Stimulated activated effector memory CD8-positive, alpha-beta T cell treated with anti-CD3 and anti-CD28 coated beads, Interleukin-12 subunit alpha, Interleukin-12 subunit beta, amount 100 ng/mL, for 72 hours (primary cell): Measurements from ENCODE around the gene LIMS2.
A peak's percentile ranks its signal among the peaks of the same experiment; 100 is the strongest.

ENCODE experiments used
- ATAC-seq: fragments of 150-1000 bp; cut with Tn5 transposase; 2 replicates; pipeline ENCODE4 v1.10.0; 2021
- DNase-seq, 2 donors: peaks; one replicate each; pipeline ENCODE4 v3.0.0; 2021 to 2022; ENCODE audit warnings: low spot score in 2 of 2
- H3K27ac Mint-ChIP-seq: one replicate; pipeline ENCODE4 v1.8.0; 2022; ENCODE audit warnings: mild to moderate bottlenecking, mixed read lengths
- H3K36me3 Mint-ChIP-seq: one replicate; pipeline ENCODE4 v1.8.0; 2022; ENCODE audit warnings: mild to moderate bottlenecking, mixed read lengths
- H3K4me1 Mint-ChIP-seq: one replicate; pipeline ENCODE4 v1.8.0; 2022; ENCODE audit warnings: mixed read lengths
- H3K4me3 Mint-ChIP-seq: one replicate; pipeline ENCODE4 v1.8.0; 2022; ENCODE audit warnings: mild to moderate bottlenecking, mixed read lengths
- H3K9me3 Mint-ChIP-seq: one replicate; pipeline ENCODE4 v1.8.0; 2022; ENCODE audit warnings: mixed read lengths

Gene LIMS2

DNA sequence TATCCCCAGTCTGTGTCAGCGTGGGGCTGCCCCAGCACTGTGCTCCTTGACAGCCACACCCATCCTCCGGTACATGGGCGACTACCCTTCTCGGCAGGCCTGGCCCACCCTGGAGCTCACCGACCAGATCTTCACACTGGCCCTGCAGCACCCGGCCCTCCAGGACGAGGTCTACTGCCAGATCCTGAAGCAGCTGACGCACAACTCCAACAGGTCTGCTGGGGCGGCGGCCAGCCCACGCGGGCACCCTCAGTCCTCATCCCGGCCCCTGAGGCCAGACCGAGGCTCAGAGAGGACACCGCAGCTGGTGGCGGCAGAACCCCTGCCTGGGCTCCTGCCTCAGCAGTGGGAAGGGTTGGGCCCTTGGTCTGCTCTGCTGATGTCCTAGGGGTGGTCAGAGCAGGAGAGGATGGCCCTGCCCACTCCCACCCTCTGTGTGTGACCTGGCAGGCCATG lies 43.8 kb downstream of the LIMS2 start:
- Mint-ChIP-seq H3K4me1 (no peaks in the 10 kb centered on the region), H3K4me3 (no peak overlapping the region), H3K27ac (no peak overlapping the region), H3K36me3 (no peaks in the 10 kb centered on the region), H3K9me3 (no peaks in the 10 kb centered on the region)
- DNase-seq (no peak), ATAC-seq (no peak)

GRCh38 chr2:127630864-127631540 lies 44.3 kb downstream of the LIMS2 start:
- Mint-ChIP-seq H3K36me3 (no peaks in the 10 kb centered on the region), H3K4me3 (no peak overlapping the region)

DNA sequence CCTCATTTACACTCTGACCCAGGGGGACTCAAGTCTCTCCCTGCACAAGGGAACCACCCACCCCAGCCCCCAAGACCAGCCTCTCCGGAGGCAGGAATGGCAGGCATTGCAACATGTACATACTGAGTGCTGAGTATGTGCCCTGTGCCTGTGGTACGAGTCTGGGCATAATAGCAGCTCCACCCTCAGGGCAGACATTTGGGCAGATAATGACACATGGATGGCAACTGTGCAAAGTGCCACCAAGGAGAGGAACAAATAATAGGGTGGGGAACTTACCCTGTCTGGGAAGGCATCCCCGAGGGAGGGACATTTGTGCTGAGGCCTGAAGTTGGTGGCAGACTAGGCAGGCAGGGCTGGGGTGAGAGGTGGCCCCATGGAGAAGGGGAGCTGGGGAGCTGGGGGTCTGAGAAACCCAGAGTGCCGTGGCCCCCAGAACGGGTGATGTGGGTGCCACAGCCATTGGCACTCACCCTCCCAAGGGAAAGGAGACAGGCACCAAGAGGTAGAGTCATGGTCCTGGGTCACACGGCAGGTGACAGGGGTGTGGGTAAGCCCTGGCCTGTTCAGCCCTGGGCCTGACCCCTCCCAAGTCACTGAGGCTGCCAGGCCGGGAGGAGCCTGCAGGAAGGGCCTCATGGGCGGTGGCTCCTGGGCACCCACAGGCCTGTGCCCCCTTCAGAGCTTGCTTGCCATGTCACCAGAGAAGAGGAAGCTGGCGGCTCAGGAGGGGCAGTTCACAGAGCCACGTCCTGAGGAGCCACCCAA lies 45.0 kb downstream of the LIMS2 start:
- no peaks in the 10 kb centered on the region for H3K4me1 Mint-ChIP-seq
- no peak for ATAC-seq
- no peak overlapping the region for H3K4me3 Mint-ChIP-seq
- H3K9me3 Mint-ChIP-seq, result no peaks in the 10 kb centered on the region
- peak overlapping the region; percentile 64 for H3K27ac Mint-ChIP-seq
- H3K36me3 Mint-ChIP-seq, result no peaks in the 10 kb centered on the region
- DNase-seq, result no peak

More at GRCh38 chr2:127630864-127631540, 44.3 kb downstream of the LIMS2 start:
- H3K9me3 Mint-ChIP-seq, result no peaks in the 10 kb centered on the region
- ATAC-seq (no peak), DNase-seq (no peak)
- H3K27ac Mint-ChIP-seq, result no peak overlapping the region
- H3K4me1 Mint-ChIP-seq, result no peaks in the 10 kb centered on the region

GRCh38 chr2:127629637-127630036 lies 45.7 kb downstream of the LIMS2 start:
- Mint-ChIP-seq H3K4me1 (no peaks in the 10 kb centered on the region), H3K27ac (peak overlapping the region; percentile 64), H3K4me3 (no peak overlapping the region), H3K9me3 (no peaks in the 10 kb centered on the region), H3K36me3 (no peaks in the 10 kb centered on the region)
- no peak for DNase-seq
- ATAC-seq, result no peak

GRCh38 chr2:127628767-127629614 lies 46.3 kb downstream of the LIMS2 start:
- H3K36me3 Mint-ChIP-seq, result no peaks in the 10 kb centered on the region
- DNase-seq, result no peak
- ATAC-seq, result no peak
- no peak overlapping the region for H3K27ac Mint-ChIP-seq
- H3K4me3 Mint-ChIP-seq, result no peak overlapping the region
- no peaks in the 10 kb centered on the region for H3K9me3 Mint-ChIP-seq
- H3K4me1 Mint-ChIP-seq, result no peaks in the 10 kb centered on the region

- DNase-seq (no peak), ATAC-seq (no peak)
- Mint-ChIP-seq H3K36me3 (no peaks in the 10 kb centered on the region), H3K27ac (no peak overlapping the region), H3K4me3 (no peak overlapping the region), H3K9me3 (no peaks in the 10 kb centered on the region), H3K4me1 (no peaks in the 10 kb centered on the region)
These were observed 47.4 kb downstream of the LIMS2 start for GRCh38 chr2:127627740-127628571.

DNA sequence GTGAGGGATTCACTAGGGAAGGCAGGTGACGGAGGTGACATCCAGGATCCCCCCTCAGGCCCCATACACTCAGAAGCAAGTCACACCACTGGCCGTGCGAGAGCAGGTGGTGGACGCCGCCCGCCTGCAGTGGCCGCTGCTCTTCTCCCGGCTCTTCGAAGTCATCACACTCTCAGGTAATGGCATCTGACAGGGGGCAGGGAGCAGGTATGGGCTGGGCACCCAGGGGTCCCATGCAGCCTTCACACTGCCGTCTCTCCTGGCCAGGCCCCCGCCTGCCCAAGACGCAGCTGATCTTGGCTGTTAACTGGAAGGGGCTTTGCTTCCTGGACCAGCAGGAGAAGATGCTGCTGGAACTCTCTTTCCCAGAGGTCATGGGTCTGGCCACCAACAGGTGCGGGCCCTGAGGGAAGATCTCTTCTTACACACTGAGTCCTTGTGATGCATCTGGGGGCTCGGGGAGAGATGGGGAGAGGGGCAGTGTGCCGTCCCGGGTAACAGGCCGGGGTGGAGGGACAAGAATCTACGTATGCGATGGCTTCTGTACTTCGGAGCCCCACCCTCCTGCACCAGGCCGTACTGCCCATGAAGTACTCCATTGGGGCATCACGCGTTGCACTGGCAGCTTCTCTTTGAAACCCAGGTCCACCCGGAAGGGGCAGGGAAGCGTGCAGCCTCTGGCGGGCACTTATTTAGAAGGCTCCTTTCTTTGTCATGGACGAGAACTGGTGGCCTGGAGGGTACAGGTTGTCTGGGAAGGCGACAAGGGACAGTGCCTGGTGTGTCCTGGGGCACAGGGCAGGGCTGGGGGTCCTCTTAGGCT lies 48.2 kb downstream of the LIMS2 start:
- no peaks in the 10 kb centered on the region for H3K9me3 Mint-ChIP-seq
- no peak overlapping the region for H3K27ac Mint-ChIP-seq
- H3K4me3 Mint-ChIP-seq, result no peak overlapping the region
- DNase-seq, result no peak
- H3K36me3 Mint-ChIP-seq, result no peaks in the 10 kb centered on the region
- ATAC-seq, result no peak
- H3K4me1 Mint-ChIP-seq, result no peaks in the 10 kb centered on the region

DNA sequence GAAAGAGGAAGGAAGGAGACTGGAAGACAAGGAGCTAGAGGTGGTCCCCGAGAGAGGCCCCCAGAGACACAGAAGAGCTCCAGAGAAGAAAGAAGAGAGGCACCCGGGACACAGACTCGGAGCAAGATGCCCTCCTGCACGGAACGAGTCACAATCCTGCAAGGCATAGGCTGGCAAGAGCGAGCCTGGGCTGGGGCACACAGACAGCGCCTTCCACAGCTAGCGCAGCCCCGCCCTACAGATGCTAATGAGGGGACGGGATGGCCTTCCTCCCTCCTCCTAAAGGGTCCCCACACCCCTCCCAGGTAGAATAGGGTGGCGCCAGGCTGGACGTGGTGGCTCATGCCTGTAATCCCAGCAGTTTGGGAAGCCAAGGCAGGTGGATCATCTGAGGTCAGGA lies 49.2 kb downstream of the LIMS2 start:
- DNase-seq (no peak), ATAC-seq (no peak)
- no peak overlapping the region for H3K4me3 Mint-ChIP-seq
- no peaks in the 10 kb centered on the region for H3K36me3 Mint-ChIP-seq
- no peaks in the 10 kb centered on the region for H3K9me3 Mint-ChIP-seq
- H3K4me1 Mint-ChIP-seq, result no peaks in the 10 kb centered on the region
- no peak overlapping the region for H3K27ac Mint-ChIP-seq

- Mint-ChIP-seq H3K36me3 (no peaks in the 10 kb centered on the region), H3K4me1 (no peaks in the 10 kb centered on the region), H3K9me3 (no peaks in the 10 kb centered on the region), H3K27ac (no peak overlapping the region), H3K4me3 (no peak overlapping the region)
- DNase-seq, result no peak
- ATAC-seq, result no peak
These were observed 49.8 kb downstream of the LIMS2 start for GRCh38 chr2:127625572-127625951.

GRCh38 chr2:127624756-127625571 lies 50.4 kb downstream of the LIMS2 start:
- DNase-seq, result no peak
- no peak overlapping the region for H3K4me3 Mint-ChIP-seq
- no peaks in the 10 kb centered on the region for H3K9me3 Mint-ChIP-seq
- no peaks in the 10 kb centered on the region for H3K4me1 Mint-ChIP-seq
- ATAC-seq, result no peak
- H3K36me3 Mint-ChIP-seq, result no peaks in the 10 kb centered on the region
- no peak overlapping the region for H3K27ac Mint-ChIP-seq

- Mint-ChIP-seq H3K4me1 (no peaks in the 10 kb centered on the region), H3K27ac (no peak overlapping the region)
- no peak for ATAC-seq
These were observed 51.0 kb downstream of the LIMS2 start for GRCh38 chr2:127624320-127624755.

DNA sequence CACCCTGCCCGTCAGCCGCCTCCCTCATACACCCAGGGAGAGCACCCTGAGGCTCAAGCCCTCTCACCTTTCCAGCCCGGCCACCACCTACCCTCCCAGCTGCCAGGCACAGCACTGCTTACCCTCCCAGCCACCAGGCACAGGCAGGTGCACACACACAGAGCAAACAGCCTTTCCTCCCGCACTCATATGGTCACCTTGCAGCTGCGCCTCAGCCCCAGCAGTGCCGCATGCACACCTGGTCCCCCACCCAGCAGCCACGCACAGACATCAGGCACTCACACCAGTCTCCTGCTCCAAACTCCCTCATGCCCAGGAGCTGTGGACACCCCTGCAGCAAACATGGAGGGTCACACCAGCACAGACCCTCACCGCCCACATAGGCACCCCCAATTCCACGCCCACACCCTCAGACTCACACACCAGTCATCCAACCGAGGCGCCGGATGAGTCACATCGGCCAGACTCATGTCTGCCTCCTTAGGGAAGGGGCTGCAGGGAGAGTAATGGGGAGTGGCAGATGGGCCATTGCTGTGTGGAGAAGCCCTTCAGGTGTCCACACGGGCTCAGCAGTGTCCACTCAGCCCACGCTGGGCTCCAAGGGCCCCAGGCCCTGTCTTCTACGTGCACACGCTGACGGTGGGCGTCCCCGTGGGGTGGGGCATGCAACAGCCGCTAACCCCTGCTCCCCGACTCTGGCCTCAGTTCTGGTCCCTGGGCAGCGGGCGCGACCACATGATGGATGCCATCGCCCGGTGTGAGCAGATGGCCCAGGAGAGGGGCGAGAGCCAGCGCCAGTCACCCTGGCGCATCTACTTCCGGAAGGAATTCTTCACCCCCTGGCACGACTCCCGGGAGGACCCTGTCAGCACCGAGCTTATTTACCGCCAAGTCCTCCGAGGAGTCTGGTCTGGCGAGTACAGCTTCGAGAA lies 51.7 kb downstream of the LIMS2 start:
- Mint-ChIP-seq H3K27ac (no peak overlapping the region), H3K9me3 (no peaks in the 10 kb centered on the region), H3K36me3 (no peaks in the 10 kb centered on the region), H3K4me1 (no peaks in the 10 kb centered on the region), H3K4me3 (no peak overlapping the region)
- DNase-seq (no peak), ATAC-seq (no peak)

More at GRCh38 chr2:127624320-127624755, 51.0 kb downstream of the LIMS2 start:
- Mint-ChIP-seq H3K9me3 (no peaks in the 10 kb centered on the region), H3K4me3 (no peak overlapping the region), H3K36me3 (no peaks in the 10 kb centered on the region)
- no peak for DNase-seq
